H1 (cell line): ENCODE data around the gene GMPR2. TPM values are rescaled to one million over a fixed set of nuclear protein-coding genes. Genes with fewer than 3 reads are reported as not detected.

ENCODE experiments used
- CTCF ChIA-PET: fragments of 300-600 bp; sonication (Branson Sonifier 250); formaldehyde crosslinking; loops from one replicate; lab custom pipeline; 2021; ENCODE audit not compliant: partially characterized antibody; lab: Charles Lee
- POLR2A ChIA-PET: fragments of 300-600 bp; sonication (Branson Sonifier 250); formaldehyde crosslinking; loops from one replicate; lab custom pipeline; 2021; ENCODE audit warnings: inconsistent platforms; ENCODE audit not compliant: partially characterized antibody; lab: Charles Lee
- DNase-seq, 2 experiments: peaks; one replicate each; pipeline versions ENCODE4 v3.0.0 to v3.0.0-alpha.2; 2010 to 2022; ENCODE audit warnings: low spot score in 2 of 2, low read depth in 1 of 2, mixed read lengths in 1 of 2
- FAIRE-seq: peaks from 2 replicates; lab custom pipeline; 2011; peaks lifted over from hg19 to GRCh38; lab: Jason Lieb, UNC
- H2AFZ ChIP-seq: 2 replicates; pipeline ENCODE4 v1.8.1; 2012; ENCODE audit warnings: low read length, inconsistent platforms
- H2AK5ac ChIP-seq: 2 replicates; pipeline ENCODE4 v1.6.1; 2013; ENCODE audit warnings: low read depth, low read length
- H2BK120ac ChIP-seq: replicated peaks from 2 replicates; pipeline ENCODE3; 2013; ENCODE audit warnings: low read depth, low read length, inconsistent platforms
- H2BK12ac ChIP-seq: 2 replicates; pipeline ENCODE4 v1.6.1; 2013; ENCODE audit warnings: low read depth, low read length
- H2BK15ac ChIP-seq: 2 replicates; pipeline ENCODE4 v1.6.1; 2013; ENCODE audit warnings: low read length
- H2BK20ac ChIP-seq: 2 replicates; pipeline ENCODE4 v1.6.1; 2013; ENCODE audit warnings: low read length
- H2BK5ac ChIP-seq: 2 replicates; pipeline ENCODE4 v1.6.1; 2013; ENCODE audit warnings: low read depth, low read length
- H3K14ac ChIP-seq: 2 replicates; pipeline ENCODE4 v1.6.1; 2013; ENCODE audit warnings: inconsistent platforms; ENCODE audit not compliant: insufficient read length
- H3K18ac ChIP-seq: 2 replicates; pipeline ENCODE4 v1.6.1; 2013; ENCODE audit warnings: low read length; ENCODE audit errors: extremely low read depth
- H3K23ac ChIP-seq: 2 replicates; pipeline ENCODE4 v1.6.1; 2013; ENCODE audit warnings: inconsistent platforms; ENCODE audit not compliant: insufficient read length
- H3K23me2 ChIP-seq: 2 replicates; pipeline ENCODE4 v1.6.1; 2013; ENCODE audit warnings: low read depth, low read length
- H3K27ac ChIP-seq: 2 replicates; pipeline ENCODE4 v1.6.1; 2011; ENCODE audit warnings: low read depth, low read length, inconsistent platforms
- H3K27me3 ChIP-seq, 4 experiments: replicated peaks in 1 of 4; 1 replicate in 1 of 4; 2 replicates in 3 of 4; pipeline versions ENCODE4 v1.6.1 to v1.8.1; 2011 to 2013; ENCODE audit warnings: low read length in 3 of 4, mild to moderate bottlenecking in 3 of 4, inconsistent platforms in 2 of 4, mixed read lengths in 2 of 4, moderate library complexity in 1 of 4; ENCODE audit not compliant: control insufficient read depth in 3 of 4, insufficient read depth in 3 of 4; ENCODE audit errors: extremely low read depth in 1 of 4
- H3K36me3 ChIP-seq, 4 experiments: 2 replicates each; pipeline versions ENCODE4 v1.6.1 to v1.8.1; 2011 to 2013; ENCODE audit warnings: mild to moderate bottlenecking in 4 of 4, low read length in 3 of 4, moderate library complexity in 2 of 4, control low read depth in 1 of 4, inconsistent platforms in 1 of 4; ENCODE audit not compliant: insufficient read depth in 4 of 4, control insufficient read depth in 2 of 4
- H3K4ac ChIP-seq: replicated peaks from 2 replicates; pipeline ENCODE3; 2013; ENCODE audit warnings: low read length, low read depth, mixed read lengths, inconsistent platforms; ENCODE audit not compliant: insufficient read length
- H3K4me1 ChIP-seq, 4 experiments: replicated peaks in 1 of 4; 1 replicate in 1 of 4; 2 replicates in 3 of 4; pipeline versions ENCODE4 v1.6.1 to v1.8.1; 2011 to 2013; ENCODE audit warnings: low read length in 3 of 4, inconsistent platforms in 2 of 4, mixed read lengths in 1 of 4; ENCODE audit not compliant: insufficient read depth in 4 of 4, control insufficient read depth in 3 of 4
- H3K4me2 ChIP-seq, 2 experiments: 2 replicates each; pipeline versions ENCODE4 v1.6.1 to v1.8.1; 2011 to 2013; ENCODE audit warnings: low read depth in 2 of 2, low read length in 2 of 2, control low read depth in 1 of 2, inconsistent platforms in 1 of 2, mild to moderate bottlenecking in 1 of 2; ENCODE audit not compliant: insufficient read depth in 1 of 2
- H3K4me3 ChIP-seq, 4 experiments: fragments of 200-600, 300-600 bp in 1 of 4; sonication (generic), shearing (Covaris generic), sonication (Bioruptor Twin) in 1 of 4; 2 replicates each; pipeline versions ENCODE4 v1.5.1 to v1.8.1; 2011 to 2016; ENCODE audit warnings: low read length in 4 of 4, low read depth in 3 of 4, control low read depth in 2 of 4, inconsistent platforms in 2 of 4, mild to moderate bottlenecking in 2 of 4, mixed read lengths in 1 of 4, moderate library complexity in 1 of 4; ENCODE audit not compliant: insufficient read depth in 2 of 4; ENCODE audit errors: extremely low read depth in 1 of 4
- H3K56ac ChIP-seq: replicated peaks from 2 replicates; pipeline ENCODE3; 2013; ENCODE audit warnings: low read depth, mild to moderate bottlenecking, mixed read lengths, low read length, inconsistent platforms; ENCODE audit not compliant: insufficient read length
- H3K79me1 ChIP-seq: 2 replicates; pipeline ENCODE4 v1.6.1; 2013; ENCODE audit warnings: low read depth, low read length, control low read depth
- H3K79me2 ChIP-seq, 2 experiments: 2 replicates each; pipeline versions ENCODE4 v1.6.1 to v1.8.1; 2012 to 2013; ENCODE audit warnings: low read length in 2 of 2, mild to moderate bottlenecking in 2 of 2, inconsistent platforms in 1 of 2; ENCODE audit not compliant: insufficient read depth in 2 of 2, control insufficient read depth in 1 of 2
- H3K9ac ChIP-seq, 4 experiments: replicated peaks in 1 of 4; 1 replicate in 1 of 4; 2 replicates in 3 of 4; pipeline versions ENCODE4 v1.6.1 to v1.8.1; 2011 to 2013; ENCODE audit warnings: low read depth in 3 of 4, low read length in 3 of 4, control low read depth in 2 of 4, mild to moderate bottlenecking in 2 of 4, moderate library complexity in 2 of 4, inconsistent platforms in 1 of 4; ENCODE audit errors: extremely low read depth in 1 of 4
- H3K9me3 ChIP-seq, 2 experiments: 2 replicates each; pipeline versions ENCODE4 v1.6.1 to v1.8.1; 2012 to 2013; ENCODE audit warnings: mild to moderate bottlenecking in 2 of 2, moderate library complexity in 2 of 2, control low read depth in 1 of 2, inconsistent platforms in 1 of 2, low read depth in 1 of 2, low read length in 1 of 2, mixed read lengths in 1 of 2; ENCODE audit not compliant: insufficient read depth in 2 of 2
- H4K20me1 ChIP-seq, 2 experiments: replicated peaks in 1 of 2; 2 replicates each; pipeline versions ENCODE3 to v1.8.1; 2011 to 2013; ENCODE audit warnings: inconsistent platforms in 2 of 2, low read length in 2 of 2, mild to moderate bottlenecking in 1 of 2; ENCODE audit not compliant: insufficient read depth in 2 of 2, control insufficient read depth in 1 of 2
- H4K5ac ChIP-seq: 2 replicates; pipeline ENCODE4 v1.6.1; 2013; ENCODE audit warnings: low read length, low read depth, mixed read lengths, inconsistent platforms; ENCODE audit not compliant: insufficient read length
- H4K8ac ChIP-seq: 2 replicates; pipeline ENCODE4 v1.8.0; 2013; ENCODE audit warnings: mild to moderate bottlenecking, moderate library complexity, low read length, inconsistent platforms; ENCODE audit not compliant: insufficient read depth; ENCODE audit errors: extremely low read depth
- H4K91ac ChIP-seq: replicated peaks from 2 replicates; pipeline ENCODE3; 2013; ENCODE audit warnings: low read length, mixed read lengths, inconsistent platforms; ENCODE audit not compliant: insufficient read length
- ATF3 ChIP-seq: IDR thresholded peaks from 2 replicates; pipeline ENCODE4 v1.6.1; 2011; ENCODE audit warnings: low read depth, mild to moderate bottlenecking, low read length; ENCODE audit not compliant: insufficient read depth
- BCL11A ChIP-seq, 2 experiments: IDR thresholded peaks; one replicate each; pipeline ENCODE4 v1.6.1; 2011; ENCODE audit warnings: low read depth in 2 of 2, low read length in 2 of 2, mild to moderate bottlenecking in 2 of 2
- CTBP2 ChIP-seq: IDR thresholded peaks from 2 replicates; pipeline ENCODE4 v1.7.0; 2011; ENCODE audit warnings: borderline replicate concordance, mild to moderate bottlenecking, moderate library complexity, mixed read lengths, low read length; ENCODE audit not compliant: insufficient read depth, insufficient read length
- FOSL1 ChIP-seq: IDR thresholded peaks from 2 replicates; pipeline ENCODE4 v1.6.1; 2011; ENCODE audit warnings: mild to moderate bottlenecking, low read depth, low read length, moderate library complexity; ENCODE audit not compliant: insufficient read depth
- KDM4A ChIP-seq: IDR thresholded peaks from one replicate; pipeline ENCODE4 v1.7.1; 2012; ENCODE audit warnings: low read depth, mild to moderate bottlenecking, moderate library complexity, low read length, inconsistent platforms; ENCODE audit not compliant: severe bottlenecking
- NANOG ChIP-seq: IDR thresholded peaks from 2 replicates; pipeline ENCODE4 v1.6.1; 2011; ENCODE audit warnings: low read length, low read depth, mild to moderate bottlenecking, inconsistent platforms; ENCODE audit not compliant: insufficient read depth, poor library complexity, severe bottlenecking
- POLR2AphosphoS5 ChIP-seq: IDR thresholded peaks from 2 replicates; pipeline ENCODE4 v1.6.1; 2011; ENCODE audit warnings: low read depth, low read length
- RBBP5 ChIP-seq: IDR thresholded peaks from 2 replicates; pipeline ENCODE4 v1.7.1; 2012; ENCODE audit warnings: low read depth, mild to moderate bottlenecking, inconsistent platforms, low read length, moderate library complexity, borderline replicate concordance
- SP1 ChIP-seq: IDR thresholded peaks from 2 replicates; pipeline ENCODE4 v1.6.1; 2011; ENCODE audit warnings: low read depth, low read length
- SP2 ChIP-seq: IDR thresholded peaks from 2 replicates; pipeline ENCODE4 v1.6.1; 2012; ENCODE audit warnings: mild to moderate bottlenecking, low read length, inconsistent platforms
- SUZ12 ChIP-seq: fragments of 200-600 bp; sonication (generic); IDR thresholded peaks from 2 replicates; pipeline ENCODE4 v1.6.1; 2012; ENCODE audit warnings: mild to moderate bottlenecking, inconsistent platforms, low read length, moderate library complexity, mixed read lengths
- WGBS, 2 experiments: shearing (Covaris generic) in 1 of 2; methylation state at CpG; one replicate each; pipeline versions ENCODE4 v1.1.6 to v1.1.7; 2013 to 2015; ENCODE audit warnings: low lambda C conversion rate in 2 of 2, mixed read lengths in 2 of 2, inconsistent platforms in 1 of 2, low coverage in 1 of 2, missing lambda C conversion rate in 1 of 2; ENCODE audit not compliant: insufficient replicate concordance in 2 of 2, insufficient coverage in 1 of 2, insufficient read length in 1 of 2; ENCODE audit errors: extremely low coverage in 1 of 2, missing lambda C conversion rate in 1 of 2; 5-methylcytosine and 5-hydroxymethylcytosine counted together
- polyA plus RNA-seq, 7 experiments: library from polyadenylated mRNA; depleted of rRNA in 3 of 7; stranded (reverse) in 5 of 7; unstranded in 2 of 7; fragments of >200 nt in 5 of 7; fragments of 200-250 nt in 2 of 7; gene quantifications; 1 replicate in 5 of 7; 2 replicates in 1 of 7; 4 replicates in 1 of 7; pipeline versions ENCODE4 v1.2.1 to v1.2.3, GENCODE V29; 2011 to 2013; ENCODE audit warnings: missing spikeins in 2 of 7, mixed read lengths in 2 of 7
- total RNA-seq: library from RNA; stranded (reverse); fragmentation: NEBNext Ultra II Directional; extraction: Animal tissue kit (Norgen Biotek cat#: 25700); gene quantifications from 2 replicates; pipeline ENCODE4 v1.2.1, GENCODE V29; 2021

GMPR2 gene
- total and polyA plus RNA-seq, 2 of the 8 experiments (the other 6 are each of a cell fraction or from before 2014, with no cell fraction given), result 61.6 to 85.3 TPM

DNA sequence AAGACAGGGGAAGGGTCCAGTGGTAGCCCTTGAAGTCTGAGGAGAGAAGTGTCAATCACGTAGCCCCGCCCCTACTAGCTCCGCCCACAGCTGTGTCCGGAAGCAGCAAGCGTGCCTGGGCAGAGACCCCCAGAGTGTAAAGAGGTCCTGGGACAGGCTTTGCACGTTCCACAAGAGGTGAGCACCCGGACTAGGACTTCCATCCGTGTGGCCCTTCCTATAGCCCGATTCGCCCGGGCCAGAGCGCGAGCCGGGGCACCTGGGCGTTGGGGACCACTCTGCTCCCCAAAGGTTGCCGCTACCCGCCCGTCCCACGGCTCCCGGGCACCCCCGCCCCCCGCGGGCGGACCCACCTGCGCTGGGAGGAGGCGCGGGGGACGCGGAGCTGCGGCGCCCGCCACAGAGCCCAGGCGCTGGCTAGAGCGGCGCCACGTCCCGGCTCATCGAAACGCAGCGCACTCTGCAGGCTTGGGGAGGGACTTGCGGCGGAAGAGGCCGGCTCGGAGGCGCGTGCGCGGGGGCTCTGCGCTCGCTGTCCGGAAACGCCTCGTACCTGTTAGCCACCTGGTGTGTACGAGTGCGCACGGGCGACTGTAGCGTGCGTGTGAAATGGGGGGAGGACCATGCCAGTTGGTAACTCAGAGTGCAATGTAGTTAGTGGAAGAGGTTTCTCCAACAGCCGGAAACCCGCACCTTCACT lies 38.6 kb downstream of the GMPR2 start, which contains the start of gene RABGGTA:
RABGGTA (minus strand) TSS at position 464 of the 700 bp plus-strand sequence. CDS start 482 bp downstream, outside the sequence.
- peak within 1 kb of the TSS; percentile 98 for H4K8ac ChIP-seq
- H3K23ac ChIP-seq, result no peak within 1 kb of the TSS
- H3K23me2 ChIP-seq, result peaks cover 5% of the 10 kb centered on the region
- H3K27me3 ChIP-seq, result no peaks in the 10 kb centered on the region; a peak in 1 of 7 replicates
- WGBS, 2 experiments, result 1% methylated on average over 55 of the region's 61 CpGs; no CpG with 5 or more reads in 1 of the 2 experiments
- H3K9me3 ChIP-seq, result no peaks in the 10 kb centered on the region
- no peaks in the 10 kb centered on the region for H3K79me1 ChIP-seq
- H3K4me1 ChIP-seq, result peaks cover 0 to 4% (median 2%) of the 10 kb centered on the region in 4 experiments; a peak in 4 of 7 replicates
- peak; percentile 82 to 98 for DNase-seq
- H3K36me3 ChIP-seq, result no peaks in the 10 kb centered on the region; a peak in 3 of 8 replicates
- H2BK12ac ChIP-seq, result no peak within 1 kb of the TSS
- H2BK5ac ChIP-seq, result peak within 1 kb of the TSS; percentile 94
- peak within 1 kb of the TSS; percentile 61 to 89 (median 82) for H3K4me3 ChIP-seq
- peak within 1 kb of the TSS; percentile 91 for H4K5ac ChIP-seq
- H4K91ac ChIP-seq, result peak within 1 kb of the TSS; percentile 60
- H3K4me2 ChIP-seq, result peak within 1 kb of the TSS; percentile 55 to 97
- POLR2A ChIA-PET, result interaction anchor here (0.8 to 3.8 kb wide), 30 partner anchors 9 to 286 kb away, joined by 3 to 26 read pairs (median 7); partner anchors contain the start of genes CHMP4A, CIDEB, DHRS1 and EMC9
- H3K18ac ChIP-seq, result peak within 1 kb of the TSS; percentile 71; the same call in 1 of the 2 replicates
- CTCF ChIA-PET, result interaction anchor here (0.6 to 8.6 kb wide), 19 partner anchors 9 to 214 kb away, joined by 3 to 94 read pairs (median 7); partner anchors contain the start of genes CIDEB, DHRS1, GMPR2 and IRF9
- peak within 1 kb of the TSS; percentile 70 to 93 (median 84); a peak in 6 of 7 replicates for H3K9ac ChIP-seq
- H2BK120ac ChIP-seq, result no peak within 1 kb of the TSS
- no peak for FAIRE-seq
- peak within 1 kb of the TSS; percentile 79 for H3K4ac ChIP-seq
- H2AK5ac ChIP-seq, result no peak within 1 kb of the TSS
- peak within 1 kb of the TSS; percentile 81 for H3K56ac ChIP-seq
- peak within 1 kb of the TSS; percentile 96 for H3K27ac ChIP-seq
- H4K20me1 ChIP-seq, result peaks cover 0 to 2% of the 10 kb centered on the region in 2 experiments
- H2BK20ac ChIP-seq, result no peak within 1 kb of the TSS
- peak within 1 kb of the TSS; percentile 36; the same call in 1 of the 2 replicates for H2AFZ ChIP-seq
- no peaks in the 10 kb centered on the region for H3K79me2 ChIP-seq
- no peak within 1 kb of the TSS for H3K14ac ChIP-seq
- H2BK15ac ChIP-seq, result no peak within 1 kb of the TSS
- peak; percentile 69 for TF ChIP-seq KDM4A
- peak; percentile 92 for TF ChIP-seq POLR2AphosphoS5
- no peak for TF ChIP-seq BCL11A (IDR thresholded peaks at IDR 0.05; ENCODE audit: low read depth in 2 of 2, low read length in 2 of 2)
- TF ChIP-seq SUZ12, result no peak
- peak; percentile 92 for TF ChIP-seq SP2
- TF ChIP-seq ATF3, result no peak
- TF ChIP-seq SP1, result no peak
- TF ChIP-seq FOSL1, result no peak
- peak; percentile 43; the same call in 1 of the 2 replicates for TF ChIP-seq RBBP5
- no peak for TF ChIP-seq NANOG
- no peak for TF ChIP-seq CTBP2
